ENCODE measurements around the gene HTR3A. TPM values are rescaled to one million over a fixed set of nuclear protein-coding genes. Genes with fewer than 3 reads are reported as not detected.

The HTR3A gene
- total and polyA plus RNA-seq, 2 experiments from 2014 or later, result 5.8 to 8.1 TPM

GRCh38 chr11:114001416-114001815 is 26.5 kb downstream of the HTR3A start (continued):
- no peak for TF ChIP-seq REST (IDR thresholded peaks at IDR 0.05; ENCODE audit: unreplicated experiment)
- no peak for TF ChIP-seq STAT1 (IDR thresholded peaks at IDR 0.05; ENCODE audit: unreplicated experiment)
- no peak for TF ChIP-seq ETS1 (IDR thresholded peaks at IDR 0.05)
- TF ChIP-seq NANOG (IDR thresholded peaks at IDR 0.05; ENCODE audit: borderline replicate concordance), result no peak
- TF ChIP-seq ZNF331 (CRISPR knock-in tag; IDR thresholded peaks at IDR 0.05; ENCODE audit: low read depth), result no peak

GRCh38 chr11:114008331-114008730 is 33.4 kb downstream of the HTR3A start:
- H3K4me3 ChIP-seq, result no peak overlapping the region
- Mint-ChIP-seq H3K4me3 (no peak overlapping the region), H3K36me3 (ENCODE audit: low read depth) (no peaks in the 10 kb centered on the region), H3K4me1 (no peaks in the 10 kb centered on the region), H3K27ac (no peak overlapping the region; the same call in 1 of the 2 replicates), H3K9me3 (no peaks in the 10 kb centered on the region), H3K27me3 (ENCODE audit: insufficient read depth, low read depth, poor library complexity) (peaks cover 2% of the 10 kb centered on the region)
- H3K79me2 ChIP-seq (replicated peaks; ENCODE audit: insufficient read depth), result no peaks in the 10 kb centered on the region
- no peak overlapping the region for H3K4me2 ChIP-seq
- H3K36me3 ChIP-seq (ENCODE audit: insufficient read depth), result no peaks in the 10 kb centered on the region
- H3K4me1 ChIP-seq (ENCODE audit: insufficient read depth), result no peaks in the 10 kb centered on the region
- no peak for ATAC-seq
- no peaks in the 10 kb centered on the region for H3F3A ChIP-seq (replicated peaks; ENCODE audit: low read depth)
- H3K27ac ChIP-seq (ENCODE audit: low read depth), result no peak overlapping the region
- no peaks in the 10 kb centered on the region for H3K27me3 ChIP-seq (ENCODE audit: insufficient read depth)
- no peak overlapping the region for H2AFZ ChIP-seq
- H4K20me1 ChIP-seq (replicated peaks; ENCODE audit: insufficient read depth), result no peaks in the 10 kb centered on the region
- H3K9me2 ChIP-seq (ENCODE audit: insufficient read depth), result peaks cover 4% of the 10 kb centered on the region
- DNase-seq (ENCODE audit: low spot score), result no peak
- no peak for TF ChIP-seq JUNB (IDR thresholded peaks at IDR 0.05; ENCODE audit: unreplicated experiment)
- no peak for TF ChIP-seq POLR2AphosphoS5 (IDR thresholded peaks at IDR 0.05; ENCODE audit: low read depth)
- no peak for TF ChIP-seq EZH2phosphoT487 (IDR thresholded peaks at IDR 0.05; ENCODE audit: unreplicated experiment)
- no peak for TF ChIP-seq NANOG (IDR thresholded peaks at IDR 0.05; ENCODE audit: borderline replicate concordance)
- TF ChIP-seq EZH2 (IDR thresholded peaks at IDR 0.05; ENCODE audit: low read depth, unreplicated experiment), result no peak
- TF ChIP-seq STAT1 (IDR thresholded peaks at IDR 0.05; ENCODE audit: unreplicated experiment), result no peak
- no peak for TF ChIP-seq CREB1 (CRISPR knock-in tag; IDR thresholded peaks at IDR 0.05; ENCODE audit: low read depth)
- TF ChIP-seq, protein P1, sequence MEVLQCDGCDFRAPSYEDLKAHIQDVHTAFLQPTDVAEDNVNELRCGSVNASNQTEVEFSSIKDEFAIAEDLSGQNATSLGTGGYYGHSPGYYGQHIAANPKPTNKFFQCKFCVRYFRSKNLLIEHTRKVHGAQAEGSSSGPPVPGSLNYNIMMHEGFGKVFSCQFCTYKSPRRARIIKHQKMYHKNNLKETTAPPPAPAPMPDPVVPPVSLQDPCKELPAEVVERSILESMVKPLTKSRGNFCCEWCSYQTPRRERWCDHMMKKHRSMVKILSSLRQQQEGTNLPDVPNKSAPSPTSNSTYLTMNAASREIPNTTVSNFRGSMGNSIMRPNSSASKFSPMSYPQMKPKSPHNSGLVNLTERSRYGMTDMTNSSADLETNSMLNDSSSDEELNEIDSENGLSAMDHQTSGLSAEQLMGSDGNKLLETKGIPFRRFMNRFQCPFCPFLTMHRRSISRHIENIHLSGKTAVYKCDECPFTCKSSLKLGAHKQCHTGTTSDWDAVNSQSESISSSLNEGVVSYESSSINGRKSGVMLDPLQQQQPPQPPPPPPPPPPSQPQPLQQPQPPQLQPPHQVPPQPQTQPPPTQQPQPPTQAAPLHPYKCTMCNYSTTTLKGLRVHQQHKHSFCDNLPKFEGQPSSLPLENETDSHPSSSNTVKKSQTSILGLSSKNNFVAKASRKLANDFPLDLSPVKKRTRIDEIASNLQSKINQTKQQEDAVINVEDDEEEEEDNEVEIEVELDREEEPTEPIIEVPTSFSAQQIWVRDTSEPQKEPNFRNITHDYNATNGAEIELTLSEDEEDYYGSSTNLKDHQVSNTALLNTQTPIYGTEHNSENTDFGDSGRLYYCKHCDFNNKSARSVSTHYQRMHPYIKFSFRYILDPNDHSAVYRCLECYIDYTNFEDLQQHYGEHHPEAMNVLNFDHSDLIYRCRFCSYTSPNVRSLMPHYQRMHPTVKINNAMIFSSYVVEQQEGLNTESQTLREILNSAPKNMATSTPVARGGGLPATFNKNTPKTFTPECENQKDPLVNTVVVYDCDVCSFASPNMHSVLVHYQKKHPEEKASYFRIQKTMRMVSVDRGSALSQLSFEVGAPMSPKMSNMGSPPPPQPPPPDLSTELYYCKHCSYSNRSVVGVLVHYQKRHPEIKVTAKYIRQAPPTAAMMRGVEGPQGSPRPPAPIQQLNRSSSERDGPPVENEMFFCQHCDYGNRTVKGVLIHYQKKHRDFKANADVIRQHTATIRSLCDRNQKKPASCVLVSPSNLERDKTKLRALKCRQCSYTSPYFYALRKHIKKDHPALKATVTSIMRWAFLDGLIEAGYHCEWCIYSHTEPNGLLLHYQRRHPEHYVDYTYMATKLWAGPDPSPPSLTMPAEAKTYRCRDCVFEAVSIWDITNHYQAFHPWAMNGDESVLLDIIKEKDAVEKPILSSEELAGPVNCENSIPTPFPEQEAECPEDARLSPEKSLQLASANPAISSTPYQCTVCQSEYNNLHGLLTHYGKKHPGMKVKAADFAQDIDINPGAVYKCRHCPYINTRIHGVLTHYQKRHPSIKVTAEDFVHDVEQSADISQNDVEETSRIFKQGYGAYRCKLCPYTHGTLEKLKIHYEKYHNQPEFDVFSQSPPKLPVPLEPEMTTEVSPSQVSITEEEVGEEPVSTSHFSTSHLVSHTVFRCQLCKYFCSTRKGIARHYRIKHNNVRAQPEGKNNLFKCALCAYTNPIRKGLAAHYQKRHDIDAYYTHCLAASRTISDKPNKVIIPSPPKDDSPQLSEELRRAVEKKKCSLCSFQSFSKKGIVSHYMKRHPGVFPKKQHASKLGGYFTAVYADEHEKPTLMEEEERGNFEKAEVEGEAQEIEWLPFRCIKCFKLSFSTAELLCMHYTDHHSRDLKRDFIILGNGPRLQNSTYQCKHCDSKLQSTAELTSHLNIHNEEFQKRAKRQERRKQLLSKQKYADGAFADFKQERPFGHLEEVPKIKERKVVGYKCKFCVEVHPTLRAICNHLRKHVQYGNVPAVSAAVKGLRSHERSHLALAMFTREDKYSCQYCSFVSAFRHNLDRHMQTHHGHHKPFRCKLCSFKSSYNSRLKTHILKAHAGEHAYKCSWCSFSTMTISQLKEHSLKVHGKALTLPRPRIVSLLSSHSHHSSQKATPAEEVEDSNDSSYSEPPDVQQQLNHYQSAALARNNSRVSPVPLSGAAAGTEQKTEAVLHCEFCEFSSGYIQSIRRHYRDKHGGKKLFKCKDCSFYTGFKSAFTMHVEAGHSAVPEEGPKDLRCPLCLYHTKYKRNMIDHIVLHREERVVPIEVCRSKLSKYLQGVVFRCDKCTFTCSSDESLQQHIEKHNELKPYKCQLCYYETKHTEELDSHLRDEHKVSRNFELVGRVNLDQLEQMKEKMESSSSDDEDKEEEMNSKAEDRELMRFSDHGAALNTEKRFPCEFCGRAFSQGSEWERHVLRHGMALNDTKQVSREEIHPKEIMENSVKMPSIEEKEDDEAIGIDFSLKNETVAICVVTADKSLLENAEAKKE (CRISPR knock-in tag; IDR thresholded peaks at IDR 0.05), result no peak
- TF ChIP-seq ZNF331 (CRISPR knock-in tag; IDR thresholded peaks at IDR 0.05; ENCODE audit: low read depth), result no peak
- TF ChIP-seq ETS1 (IDR thresholded peaks at IDR 0.05), result no peak
- no peak for TF ChIP-seq ZNF114 (CRISPR knock-in tag; IDR thresholded peaks at IDR 0.05)
